ENCODE data around the gene MOBP. TPM values are rescaled to one million over a fixed set of nuclear protein-coding genes. Genes with fewer than 3 reads are reported as not detected.

The MOBP gene
- total and polyA plus RNA-seq, 2 of the 4 experiments (the other 2 are of a cell fraction): not detected

GRCh38 chr3:39491014-39491413, 23.5 kb downstream of the MOBP start:
- in situ Hi-C loops (cut with MboI; ENCODE audit: low sequenced_read_pairs): no loop called here
- WGBS, 2 experiments (ENCODE audit: extremely low coverage in 2 of 2, insufficient read length in 1 of 2): no CpG with 5 or more reads among the region's 3 CpGs

More at GRCh38 chr3:39491014-39491413, 23.5 kb downstream of the MOBP start:
- Histone ChIP-seq H3K4ac (ENCODE audit: low read depth, low read length) (no peak overlapping the region), H4K5ac (ENCODE audit: low read depth, low read length) (no peak overlapping the region), H2BK5ac (ENCODE audit: low read depth, low read length, poor library complexity, severe bottlenecking) (no peak overlapping the region), H2BK20ac (ENCODE audit: low read depth, low read length) (no peak overlapping the region), H3K4me3 (ENCODE audit: insufficient read depth, low read depth, low read length) (no peak overlapping the region), H4K20me1 (ENCODE audit: insufficient read depth, low read length) (no peaks in the 10 kb centered on the region), H2AK5ac (ENCODE audit: low read depth, low read length) (no peak overlapping the region), H3K9me1 (ENCODE audit: insufficient read depth, low read length) (no peaks in the 10 kb centered on the region), H3K14ac (replicated peaks; ENCODE audit: low read depth, low read length) (no peak overlapping the region), H3K27ac (ENCODE audit: insufficient read depth, low read length) (no peak overlapping the region), H3K27me3 (ENCODE audit: control insufficient read depth, insufficient read depth, low read length) (no peaks in the 10 kb centered on the region), H4K91ac (ENCODE audit: insufficient read depth, low read depth, low read length) (no peak overlapping the region), H3K23ac (ENCODE audit: low read depth, low read length) (no peak overlapping the region), H2AK9ac (replicated peaks; ENCODE audit: low read depth, low read length, poor library complexity) (no peak overlapping the region), H3K9me3 (ENCODE audit: control insufficient read depth, insufficient read depth, low read length) (no peaks in the 10 kb centered on the region), H3K56ac (ENCODE audit: extremely low read depth, insufficient read depth, low read length) (no peak overlapping the region), H3K4me1 (ENCODE audit: control insufficient read depth, insufficient read depth, low read length) (no peaks in the 10 kb centered on the region), H2AFZ (replicated peaks; ENCODE audit: low read length, poor library complexity) (no peak overlapping the region), H2BK120ac (ENCODE audit: low read depth, low read length) (no peak overlapping the region), H3K4me2 (ENCODE audit: low read depth, low read length) (no peak overlapping the region), H3K9ac (ENCODE audit: low read depth, low read length) (no peak overlapping the region), H3K36me3 (ENCODE audit: control insufficient read depth, insufficient read depth, low read length) (no peaks in the 10 kb centered on the region), H3K18ac (ENCODE audit: low read depth, low read length) (no peak overlapping the region), H3K79me1 (ENCODE audit: low read depth in 1 of 2, low read length in 2 of 2) (no peaks in the 10 kb centered on the region), H4K8ac (ENCODE audit: low read depth in 2 of 2, low read length in 2 of 2) (no peak overlapping the region), H2BK15ac (ENCODE audit: low read depth, low read length) (no peak overlapping the region)
- BruUV-seq (replicated peaks): no TSS peak
- ATAC-seq (ENCODE audit: low read depth) (no peak), DNase-seq (no peak)
- TF ChIP-seq, protein P1, sequence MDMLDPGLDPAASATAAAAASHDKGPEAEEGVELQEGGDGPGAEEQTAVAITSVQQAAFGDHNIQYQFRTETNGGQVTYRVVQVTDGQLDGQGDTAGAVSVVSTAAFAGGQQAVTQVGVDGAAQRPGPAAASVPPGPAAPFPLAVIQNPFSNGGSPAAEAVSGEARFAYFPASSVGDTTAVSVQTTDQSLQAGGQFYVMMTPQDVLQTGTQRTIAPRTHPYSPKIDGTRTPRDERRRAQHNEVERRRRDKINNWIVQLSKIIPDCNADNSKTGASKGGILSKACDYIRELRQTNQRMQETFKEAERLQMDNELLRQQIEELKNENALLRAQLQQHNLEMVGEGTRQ (IDR thresholded peaks at IDR 0.05; ENCODE audit: low read depth, low read length): no peak
- TF ChIP-seq MAFK (IDR thresholded peaks at IDR 0.05; ENCODE audit: low read depth, low read length) (no peak), FOS (IDR thresholded peaks at IDR 0.05; ENCODE audit: low read depth, low read length) (no peak)
- TF ChIP-seq, protein P2, sequence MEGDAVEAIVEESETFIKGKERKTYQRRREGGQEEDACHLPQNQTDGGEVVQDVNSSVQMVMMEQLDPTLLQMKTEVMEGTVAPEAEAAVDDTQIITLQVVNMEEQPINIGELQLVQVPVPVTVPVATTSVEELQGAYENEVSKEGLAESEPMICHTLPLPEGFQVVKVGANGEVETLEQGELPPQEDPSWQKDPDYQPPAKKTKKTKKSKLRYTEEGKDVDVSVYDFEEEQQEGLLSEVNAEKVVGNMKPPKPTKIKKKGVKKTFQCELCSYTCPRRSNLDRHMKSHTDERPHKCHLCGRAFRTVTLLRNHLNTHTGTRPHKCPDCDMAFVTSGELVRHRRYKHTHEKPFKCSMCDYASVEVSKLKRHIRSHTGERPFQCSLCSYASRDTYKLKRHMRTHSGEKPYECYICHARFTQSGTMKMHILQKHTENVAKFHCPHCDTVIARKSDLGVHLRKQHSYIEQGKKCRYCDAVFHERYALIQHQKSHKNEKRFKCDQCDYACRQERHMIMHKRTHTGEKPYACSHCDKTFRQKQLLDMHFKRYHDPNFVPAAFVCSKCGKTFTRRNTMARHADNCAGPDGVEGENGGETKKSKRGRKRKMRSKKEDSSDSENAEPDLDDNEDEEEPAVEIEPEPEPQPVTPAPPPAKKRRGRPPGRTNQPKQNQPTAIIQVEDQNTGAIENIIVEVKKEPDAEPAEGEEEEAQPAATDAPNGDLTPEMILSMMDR (conservative IDR thresholded peaks at IDR 0.05; ENCODE audit: low read depth, low read length): no peak
- ChIA-PET CTCF (interaction anchor here (0.7 kb wide), 1 partner anchor 43 kb away, joined by 4 read pairs; no protein-coding TSS in a partner anchor), POLR2A (ENCODE audit: unreplicated experiment) (no interaction called here)
- intact Hi-C loops (cut with micrococcal nuclease) (no loop called here), dilution Hi-C loops (cut with HindIII; ENCODE audit: low sequenced_read_pairs, unreplicated experiment) (no loop called here)
